Measurements from ENCODE around the gene STRIT1. TPM values are rescaled to one million over a fixed set of nuclear protein-coding genes. Genes with fewer than 3 reads are reported as not detected.

Gene STRIT1
- total and polyA plus RNA-seq, 9 of the 15 experiments (the other 6 are each of a cell fraction or from before 2014, with no cell fraction given): not detected

DNA sequence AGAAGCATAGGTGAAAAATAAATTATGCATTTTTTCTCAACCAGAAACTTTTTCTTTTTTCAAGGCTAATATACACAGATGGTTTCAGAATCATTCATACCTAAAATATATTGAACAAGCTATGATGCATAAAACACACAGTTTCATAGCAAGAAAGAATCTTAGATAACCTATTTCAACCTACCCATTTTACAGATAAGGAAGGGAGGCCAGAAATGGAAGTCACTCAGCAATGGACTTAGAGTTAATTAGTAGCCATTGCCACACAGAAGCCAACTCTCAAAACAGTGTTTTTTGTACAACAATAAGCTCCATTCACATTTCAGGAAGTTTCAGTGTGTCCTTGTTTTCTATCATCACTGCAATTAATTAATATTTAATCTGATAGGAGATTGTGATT lies 27.5 kb upstream of the STRIT1 start:
- ChIA-PET CTCF (ENCODE audit: low intra/inter-chr PET ratio) (no interaction called here), POLR2A (no interaction called here)
- BruUV-seq (replicated peaks): no TSS peak
- in situ Hi-C loops (cut with MboI): loop anchor here (5.0 kb wide), 1 partner anchor 369 kb away; no protein-coding TSS in a partner anchor
- no peak for ATAC-seq
- TF ChIP-seq BCOR (IDR thresholded peaks at IDR 0.05) (peak; percentile 62), MEF2A (IDR thresholded peaks at IDR 0.05; ENCODE audit: control insufficient read depth, low read depth, low read length) (no peak), SRSF1 (IDR thresholded peaks at IDR 0.05; ENCODE audit: low read depth, low read length) (no peak), ZNF436 (CRISPR knock-in tag; IDR thresholded peaks at IDR 0.05) (no peak), RBM25 (IDR thresholded peaks at IDR 0.05; ENCODE audit: low read depth, low read length, severe bottlenecking) (peak; percentile 69), ADNP (tag; IDR thresholded peaks at IDR 0.05) (no peak), TARDBP (IDR thresholded peaks at IDR 0.05) (no peak), ZNF707 (CRISPR knock-in tag; conservative IDR thresholded peaks at IDR 0.05) (no peak), TFAM (CRISPR knock-in tag; conservative IDR thresholded peaks at IDR 0.05) (no peak), ZNF444 (CRISPR knock-in tag; IDR thresholded peaks at IDR 0.05) (no peak), ESRRB (CRISPR knock-in tag; IDR thresholded peaks at IDR 0.05; ENCODE audit: borderline replicate concordance) (no peak)
- TF ChIP-seq, protein P1, sequence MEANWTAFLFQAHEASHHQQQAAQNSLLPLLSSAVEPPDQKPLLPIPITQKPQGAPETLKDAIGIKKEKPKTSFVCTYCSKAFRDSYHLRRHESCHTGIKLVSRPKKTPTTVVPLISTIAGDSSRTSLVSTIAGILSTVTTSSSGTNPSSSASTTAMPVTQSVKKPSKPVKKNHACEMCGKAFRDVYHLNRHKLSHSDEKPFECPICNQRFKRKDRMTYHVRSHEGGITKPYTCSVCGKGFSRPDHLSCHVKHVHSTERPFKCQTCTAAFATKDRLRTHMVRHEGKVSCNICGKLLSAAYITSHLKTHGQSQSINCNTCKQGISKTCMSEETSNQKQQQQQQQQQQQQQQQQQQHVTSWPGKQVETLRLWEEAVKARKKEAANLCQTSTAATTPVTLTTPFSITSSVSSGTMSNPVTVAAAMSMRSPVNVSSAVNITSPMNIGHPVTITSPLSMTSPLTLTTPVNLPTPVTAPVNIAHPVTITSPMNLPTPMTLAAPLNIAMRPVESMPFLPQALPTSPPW (CRISPR knock-in tag; IDR thresholded peaks at IDR 0.05): no peak
- TF ChIP-seq, protein P2, sequence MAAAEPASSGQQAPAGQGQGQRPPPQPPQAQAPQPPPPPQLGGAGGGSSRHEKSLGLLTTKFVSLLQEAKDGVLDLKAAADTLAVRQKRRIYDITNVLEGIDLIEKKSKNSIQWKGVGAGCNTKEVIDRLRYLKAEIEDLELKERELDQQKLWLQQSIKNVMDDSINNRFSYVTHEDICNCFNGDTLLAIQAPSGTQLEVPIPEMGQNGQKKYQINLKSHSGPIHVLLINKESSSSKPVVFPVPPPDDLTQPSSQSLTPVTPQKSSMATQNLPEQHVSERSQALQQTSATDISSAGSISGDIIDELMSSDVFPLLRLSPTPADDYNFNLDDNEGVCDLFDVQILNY (CRISPR knock-in tag; IDR thresholded peaks at IDR 0.05): no peak
- TF ChIP-seq, protein P3, sequence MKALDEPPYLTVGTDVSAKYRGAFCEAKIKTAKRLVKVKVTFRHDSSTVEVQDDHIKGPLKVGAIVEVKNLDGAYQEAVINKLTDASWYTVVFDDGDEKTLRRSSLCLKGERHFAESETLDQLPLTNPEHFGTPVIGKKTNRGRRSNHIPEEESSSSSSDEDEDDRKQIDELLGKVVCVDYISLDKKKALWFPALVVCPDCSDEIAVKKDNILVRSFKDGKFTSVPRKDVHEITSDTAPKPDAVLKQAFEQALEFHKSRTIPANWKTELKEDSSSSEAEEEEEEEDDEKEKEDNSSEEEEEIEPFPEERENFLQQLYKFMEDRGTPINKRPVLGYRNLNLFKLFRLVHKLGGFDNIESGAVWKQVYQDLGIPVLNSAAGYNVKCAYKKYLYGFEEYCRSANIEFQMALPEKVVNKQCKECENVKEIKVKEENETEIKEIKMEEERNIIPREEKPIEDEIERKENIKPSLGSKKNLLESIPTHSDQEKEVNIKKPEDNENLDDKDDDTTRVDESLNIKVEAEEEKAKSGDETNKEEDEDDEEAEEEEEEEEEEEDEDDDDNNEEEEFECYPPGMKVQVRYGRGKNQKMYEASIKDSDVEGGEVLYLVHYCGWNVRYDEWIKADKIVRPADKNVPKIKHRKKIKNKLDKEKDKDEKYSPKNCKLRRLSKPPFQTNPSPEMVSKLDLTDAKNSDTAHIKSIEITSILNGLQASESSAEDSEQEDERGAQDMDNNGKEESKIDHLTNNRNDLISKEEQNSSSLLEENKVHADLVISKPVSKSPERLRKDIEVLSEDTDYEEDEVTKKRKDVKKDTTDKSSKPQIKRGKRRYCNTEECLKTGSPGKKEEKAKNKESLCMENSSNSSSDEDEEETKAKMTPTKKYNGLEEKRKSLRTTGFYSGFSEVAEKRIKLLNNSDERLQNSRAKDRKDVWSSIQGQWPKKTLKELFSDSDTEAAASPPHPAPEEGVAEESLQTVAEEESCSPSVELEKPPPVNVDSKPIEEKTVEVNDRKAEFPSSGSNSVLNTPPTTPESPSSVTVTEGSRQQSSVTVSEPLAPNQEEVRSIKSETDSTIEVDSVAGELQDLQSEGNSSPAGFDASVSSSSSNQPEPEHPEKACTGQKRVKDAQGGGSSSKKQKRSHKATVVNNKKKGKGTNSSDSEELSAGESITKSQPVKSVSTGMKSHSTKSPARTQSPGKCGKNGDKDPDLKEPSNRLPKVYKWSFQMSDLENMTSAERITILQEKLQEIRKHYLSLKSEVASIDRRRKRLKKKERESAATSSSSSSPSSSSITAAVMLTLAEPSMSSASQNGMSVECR (CRISPR knock-in tag; IDR thresholded peaks at IDR 0.05): no peak
- H3K79me2 ChIP-seq (ENCODE audit: control insufficient read depth, insufficient read depth, low read length): no peaks in the 10 kb centered on the region
- H2AFZ ChIP-seq (ENCODE audit: low read depth, low read length): peak overlapping the region; percentile 20; the same call in 1 of the 2 replicates
- H4K20me1 ChIP-seq (replicated peaks; ENCODE audit: control insufficient read depth, insufficient read depth, low read length): no peaks in the 10 kb centered on the region
- H3K4me2 ChIP-seq (ENCODE audit: insufficient read depth, low read length): no peak overlapping the region
- DNase-seq (ENCODE audit: extremely low read depth in 1 of 4, low spot score in 3 of 4): no peak
- FAIRE-seq: no peak
- H3K9me1 ChIP-seq (ENCODE audit: control insufficient read depth, insufficient read depth, low read length): no peaks in the 10 kb centered on the region
- peaks cover 0 to 3% of the 10 kb centered on the region in 2 experiments; a peak in 2 of 5 replicates for H3K4me1 ChIP-seq (replicated peaks in 1 of 2; ENCODE audit: control insufficient read depth in 2 of 2, insufficient read depth in 2 of 2, low read length in 2 of 2)
- no peak overlapping the region for H3K4me3 ChIP-seq
- no peaks in the 10 kb centered on the region for H3K9me3 ChIP-seq (replicated peaks; ENCODE audit: control insufficient read depth, insufficient read depth, low read depth, low read length)
- no peaks in the 10 kb centered on the region for H3K27me3 ChIP-seq (ENCODE audit: control insufficient read depth in 2 of 2, insufficient read depth in 2 of 2, low read length in 2 of 2)
- H3K9ac ChIP-seq (ENCODE audit: insufficient read depth in 1 of 2, low read depth in 2 of 2, low read length in 2 of 2): no peak overlapping the region
- no peaks in the 10 kb centered on the region for H3K36me3 ChIP-seq (ENCODE audit: control insufficient read depth, insufficient read depth, low read length)
- intact Hi-C loops (cut with micrococcal nuclease): loop anchor here (10.0 kb wide), 1 partner anchor 106 kb away; no protein-coding TSS in a partner anchor
- H3K27ac ChIP-seq (ENCODE audit: extremely low read depth, low read depth, low read length): no peak overlapping the region
